GM18517 (cell line): ENCODE results near the gene TRIM58.

Experiments used
- ATAC-seq: cut with Tn5 transposase; IDR thresholded peaks from one replicate; pipeline ENCODE4 v1.9.1; 2021; ENCODE audit warnings: mild to moderate bottlenecking, moderate library complexity; ENCODE audit not compliant: unreplicated experiment

The TRIM58 gene

GRCh38 chr1:247883346-247883745 lies 26.4 kb downstream of the TRIM58 start:
- no peak for ATAC-seq

GRCh38 chr1:247884797-247885413 lies 27.9 kb downstream of the TRIM58 start:
- ATAC-seq, result no peak

- no peak for ATAC-seq
These were observed 38.2 kb downstream of the TRIM58 start, which contains the start of gene OR2W3 for GRCh38 chr1:247895163-247895637. TSS of gene OR2W3 (plus strand) at chr1:247895587. CDS start at chr1:247895587, 0 bp downstream.

GRCh38 chr1:247895976-247896375 lies 39.0 kb downstream of the TRIM58 start:
- no peak for ATAC-seq

GRCh38 chr1:247904122-247904521 lies 47.1 kb downstream of the TRIM58 start:
- ATAC-seq, result no peak

- ATAC-seq, result no peak
These were observed 48.2 kb downstream of the TRIM58 start for GRCh38 chr1:247905181-247905580.

GRCh38 chr1:247905910-247906503 lies 49.0 kb downstream of the TRIM58 start:
- no peak for ATAC-seq

- ATAC-seq, result no peak
These were observed 49.6 kb downstream of the TRIM58 start for GRCh38 chr1:247906504-247907047.

GRCh38 chr1:247908766-247909165 lies 51.8 kb downstream of the TRIM58 start:
- ATAC-seq, result no peak

- no peak for ATAC-seq
These were observed 56.8 kb downstream of the TRIM58 start for GRCh38 chr1:247913786-247914185.

- ATAC-seq, result no peak
These were observed 58.1 kb downstream of the TRIM58 start for GRCh38 chr1:247914941-247915662.

GRCh38 chr1:247919952-247920351 lies 63.0 kb downstream of the TRIM58 start, which contains the start of gene OR2T8:
TSS of gene OR2T8 (plus strand) at chr1:247920252. CDS start at chr1:247921018, 766 bp downstream.
- ATAC-seq, result no peak

- ATAC-seq, result no peak
These were observed 67.0 kb downstream of the TRIM58 start for GRCh38 chr1:247923941-247924340.

GRCh38 chr1:247924868-247925267 lies 67.9 kb downstream of the TRIM58 start, which contains the start of gene OR2AJ1:
TSS of gene OR2AJ1 (plus strand) at chr1:247924889. CDS start at chr1:247933769, 8,880 bp downstream.
- no peak for ATAC-seq
